PFSK-1 (cell line): ENCODE results near the gene IYD.

Experiments
- FOXP2 ChIP-seq: optimal IDR thresholded peaks from 2 replicates; pipeline ENCODE3; 2011; ENCODE audit warnings: borderline replicate concordance, control low read depth, inconsistent platforms; ENCODE audit not compliant: insufficient read depth; ENCODE audit errors: extremely low read length, extremely low read depth
- POLR2AphosphoS5 ChIP-seq: IDR thresholded peaks from 2 replicates; pipeline ENCODE4 v1.6.1; 2012; ENCODE audit warnings: low read depth, mild to moderate bottlenecking, control low read depth, low read length, moderate library complexity
- SIN3A ChIP-seq: IDR thresholded peaks from 2 replicates; pipeline ENCODE4 v1.6.1; 2012; ENCODE audit warnings: mild to moderate bottlenecking, low read length, moderate library complexity, borderline replicate concordance; ENCODE audit not compliant: insufficient read depth
- TAF1 ChIP-seq: IDR thresholded peaks from 2 replicates; pipeline ENCODE4 v1.6.1; 2012; ENCODE audit warnings: low read length, control low read depth, borderline replicate concordance; ENCODE audit not compliant: insufficient read depth
- TF ChIP-seq, protein P1 (sequence below), 2 experiments: IDR thresholded peaks; 2 replicates each; pipeline versions ENCODE4 v1.6.1 to v1.8.0; 2011 to 2012; ENCODE audit warnings: low read depth in 2 of 2, low read length in 2 of 2, control low read depth in 1 of 2, inconsistent platforms in 1 of 2, mild to moderate bottlenecking in 1 of 2, moderate library complexity in 1 of 2; ENCODE audit not compliant: insufficient read depth in 1 of 2

IYD gene

DNA sequence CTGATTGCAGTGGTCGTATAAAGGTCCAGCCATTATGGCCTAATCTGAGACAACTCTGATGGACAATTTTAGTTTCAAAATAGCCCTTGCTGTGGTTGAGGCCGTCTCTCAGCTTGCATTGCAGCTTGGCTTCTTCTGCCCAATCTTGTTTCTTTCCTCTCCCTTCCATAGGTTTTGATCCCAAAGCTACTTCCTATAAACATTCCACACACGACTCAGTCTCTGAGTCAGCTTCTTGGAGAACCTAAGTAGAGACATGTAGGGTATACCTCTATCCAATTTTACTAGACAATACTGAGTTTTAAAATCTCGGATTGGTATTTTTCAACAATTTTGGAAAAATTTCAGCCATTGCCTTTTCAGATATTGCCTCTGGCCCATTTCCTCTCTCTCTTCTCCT is 13.4 kb downstream of the IYD start:
- TF ChIP-seq POLR2AphosphoS5, result no peak
- TF ChIP-seq SIN3A, result no peak
- TF ChIP-seq, protein P1, sequence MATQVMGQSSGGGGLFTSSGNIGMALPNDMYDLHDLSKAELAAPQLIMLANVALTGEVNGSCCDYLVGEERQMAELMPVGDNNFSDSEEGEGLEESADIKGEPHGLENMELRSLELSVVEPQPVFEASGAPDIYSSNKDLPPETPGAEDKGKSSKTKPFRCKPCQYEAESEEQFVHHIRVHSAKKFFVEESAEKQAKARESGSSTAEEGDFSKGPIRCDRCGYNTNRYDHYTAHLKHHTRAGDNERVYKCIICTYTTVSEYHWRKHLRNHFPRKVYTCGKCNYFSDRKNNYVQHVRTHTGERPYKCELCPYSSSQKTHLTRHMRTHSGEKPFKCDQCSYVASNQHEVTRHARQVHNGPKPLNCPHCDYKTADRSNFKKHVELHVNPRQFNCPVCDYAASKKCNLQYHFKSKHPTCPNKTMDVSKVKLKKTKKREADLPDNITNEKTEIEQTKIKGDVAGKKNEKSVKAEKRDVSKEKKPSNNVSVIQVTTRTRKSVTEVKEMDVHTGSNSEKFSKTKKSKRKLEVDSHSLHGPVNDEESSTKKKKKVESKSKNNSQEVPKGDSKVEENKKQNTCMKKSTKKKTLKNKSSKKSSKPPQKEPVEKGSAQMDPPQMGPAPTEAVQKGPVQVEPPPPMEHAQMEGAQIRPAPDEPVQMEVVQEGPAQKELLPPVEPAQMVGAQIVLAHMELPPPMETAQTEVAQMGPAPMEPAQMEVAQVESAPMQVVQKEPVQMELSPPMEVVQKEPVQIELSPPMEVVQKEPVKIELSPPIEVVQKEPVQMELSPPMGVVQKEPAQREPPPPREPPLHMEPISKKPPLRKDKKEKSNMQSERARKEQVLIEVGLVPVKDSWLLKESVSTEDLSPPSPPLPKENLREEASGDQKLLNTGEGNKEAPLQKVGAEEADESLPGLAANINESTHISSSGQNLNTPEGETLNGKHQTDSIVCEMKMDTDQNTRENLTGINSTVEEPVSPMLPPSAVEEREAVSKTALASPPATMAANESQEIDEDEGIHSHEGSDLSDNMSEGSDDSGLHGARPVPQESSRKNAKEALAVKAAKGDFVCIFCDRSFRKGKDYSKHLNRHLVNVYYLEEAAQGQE (IDR thresholded peaks at IDR 0.05; ENCODE audit: insufficient read depth in 1 of 2, low read depth in 2 of 2, low read length in 2 of 2), result no peak
- TF ChIP-seq FOXP2, result no peak
- TF ChIP-seq TAF1, result no peak

DNA sequence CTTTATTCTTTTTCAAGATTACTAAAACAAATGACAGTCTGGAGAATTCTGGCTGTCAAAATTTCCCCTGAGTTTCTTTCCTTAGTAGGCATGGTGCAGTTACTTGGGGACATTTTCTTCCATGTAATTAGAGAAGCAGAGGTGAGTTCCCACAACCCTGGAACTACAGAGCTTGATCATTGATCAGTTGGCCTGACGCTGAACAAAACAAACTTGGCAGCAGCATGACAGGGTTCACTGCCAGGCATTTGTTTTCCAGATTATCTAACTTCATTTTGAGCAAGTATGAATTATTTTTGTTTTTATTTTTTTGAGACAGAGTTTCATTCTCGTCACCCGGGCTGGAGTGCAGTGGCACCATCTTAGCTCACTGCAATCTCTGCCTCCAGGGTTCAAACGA is 22.6 kb downstream of the IYD start:
- TF ChIP-seq TAF1, result no peak
- no peak for TF ChIP-seq FOXP2
- TF ChIP-seq, protein P1 (IDR thresholded peaks at IDR 0.05; ENCODE audit: insufficient read depth in 1 of 2, low read depth in 2 of 2, low read length in 2 of 2), result no peak
- TF ChIP-seq SIN3A, result no peak
- no peak for TF ChIP-seq POLR2AphosphoS5

DNA sequence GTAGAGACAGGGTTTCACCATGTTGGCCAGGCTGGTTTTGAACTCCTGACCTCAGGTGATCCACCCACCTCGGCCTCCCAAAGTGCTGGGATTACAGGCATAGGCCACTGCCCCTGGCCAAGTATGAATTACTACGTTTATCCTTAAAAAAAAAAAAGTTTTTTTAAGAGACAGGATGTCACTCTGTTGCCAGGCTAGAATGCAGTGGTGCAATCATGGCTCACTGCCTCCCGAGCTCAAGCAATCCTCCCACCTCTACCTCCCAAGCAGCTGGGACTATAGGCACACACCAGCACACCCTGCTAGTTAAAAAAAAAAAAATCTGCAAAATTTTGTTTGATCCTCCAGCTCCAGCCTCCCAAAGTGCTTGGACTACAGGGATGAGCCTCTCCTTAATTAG is 23.1 kb downstream of the IYD start:
- TF ChIP-seq, protein P1 (IDR thresholded peaks at IDR 0.05; ENCODE audit: insufficient read depth in 1 of 2, low read depth in 2 of 2, low read length in 2 of 2), result no peak
- TF ChIP-seq FOXP2 (no peak), SIN3A (no peak), POLR2AphosphoS5 (no peak)

DNA sequence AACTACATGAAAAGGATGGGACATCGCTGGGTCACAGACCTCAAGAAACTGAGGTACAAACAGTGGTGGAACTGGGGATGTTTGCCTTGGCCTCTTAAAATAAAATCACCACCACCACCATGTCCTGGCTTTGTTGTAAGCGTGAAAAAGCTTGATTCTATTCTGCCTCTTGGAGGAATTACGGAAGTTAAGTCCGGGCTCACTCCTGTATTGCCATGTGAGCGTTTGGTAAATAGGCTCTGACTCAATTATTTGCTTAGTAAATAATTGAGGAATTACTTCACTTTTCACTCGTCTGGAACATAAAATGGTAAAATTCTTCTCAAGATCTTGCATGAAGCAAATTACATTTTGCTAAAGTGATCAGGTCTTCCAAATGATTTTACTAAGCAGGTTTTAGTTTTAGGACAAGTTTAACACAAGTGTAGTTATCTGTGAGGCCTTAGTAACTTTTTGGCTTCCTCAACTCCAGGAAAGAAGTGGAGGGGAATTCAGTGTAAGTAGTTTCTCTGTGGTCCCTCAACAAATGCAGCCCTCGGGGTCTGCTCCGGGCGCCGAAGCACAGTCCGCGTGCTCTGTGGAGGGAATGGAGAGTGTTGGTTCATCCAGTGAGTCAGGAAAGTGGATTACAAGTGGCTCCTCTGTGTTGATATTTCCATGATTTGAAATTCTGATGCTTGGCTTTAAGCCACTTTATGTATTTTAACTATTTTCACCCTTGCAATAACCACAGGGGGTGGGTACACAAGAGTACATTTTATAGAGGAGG is 23.8 kb downstream of the IYD start:
- TF ChIP-seq TAF1, result no peak
- TF ChIP-seq SIN3A, result no peak
- TF ChIP-seq, protein P1 (IDR thresholded peaks at IDR 0.05; ENCODE audit: insufficient read depth in 1 of 2, low read depth in 2 of 2, low read length in 2 of 2), result no peak
- TF ChIP-seq FOXP2, result no peak
- TF ChIP-seq POLR2AphosphoS5, result no peak
